SK-N-SH treated with all-trans-retinoic acid at 6 μM for 48 hours (cell line): ENCODE data around the gene DNAH2.

Source experiments
- ATAC-seq: fragments of 200-7000 bp; cut with Tn5 transposase; 3 replicates; pipeline ENCODE4 v1.9.1; 2020; ENCODE audit warnings: mild to moderate bottlenecking, moderate library complexity
- ARNTL ChIP-seq: fragments of 450-650 bp; formaldehyde crosslinking; IDR thresholded peaks from 2 replicates; pipeline ENCODE4 v1.5.0; 2020; ENCODE audit warnings: low read depth, mild to moderate bottlenecking, moderate library complexity, borderline replicate concordance
- CSDC2 ChIP-seq: fragments of 250-450 bp; sonication (Bioruptor Pico); IDR thresholded peaks from 2 replicates; pipeline ENCODE4 v1.5.0; 2020; ENCODE audit warnings: mild to moderate bottlenecking, moderate library complexity
- GLIS3 ChIP-seq: fragments of 250-450 bp; sonication (Bioruptor Pico); IDR thresholded peaks from 2 replicates; pipeline ENCODE4 v1.5.0; 2020; ENCODE audit warnings: mild to moderate bottlenecking, moderate library complexity
- OSR1 ChIP-seq: fragments of 250-450 bp; sonication (Bioruptor Pico); IDR thresholded peaks from 2 replicates; pipeline ENCODE4 v1.8.0; 2022; ENCODE audit warnings: moderate library complexity, mild to moderate bottlenecking, inconsistent platforms
- RARB ChIP-seq: fragments of 250-450 bp; sonication (Bioruptor Pico); IDR thresholded peaks from 2 replicates; pipeline ENCODE4 v1.8.0; 2021; ENCODE audit warnings: mild to moderate bottlenecking, moderate library complexity
- SNAI2 ChIP-seq: fragments of 250-450 bp; sonication (Bioruptor Pico); IDR thresholded peaks from 2 replicates; pipeline ENCODE4 v1.5.0; 2020; ENCODE audit warnings: mild to moderate bottlenecking, moderate library complexity
- TCF4 ChIP-seq: fragments of 250-450 bp; sonication (Bioruptor Pico); IDR thresholded peaks from 2 replicates; pipeline ENCODE4 v1.8.0; 2021; ENCODE audit warnings: mild to moderate bottlenecking, moderate library complexity, borderline replicate concordance
- ZC3H10 ChIP-seq: fragments of 250-450 bp; sonication (Bioruptor Pico); IDR thresholded peaks from 2 replicates; pipeline ENCODE4 v1.5.1; 2021; ENCODE audit warnings: mild to moderate bottlenecking, moderate library complexity
- ZFP3 ChIP-seq: fragments of 250-450 bp; sonication (Bioruptor Pico); IDR thresholded peaks from 2 replicates; pipeline ENCODE4 v1.5.0; 2020; ENCODE audit warnings: mild to moderate bottlenecking, moderate library complexity
- ZFP30 ChIP-seq: fragments of 450-650 bp; formaldehyde crosslinking; IDR thresholded peaks from 2 replicates; pipeline ENCODE4 v1.5.0; 2022; ENCODE audit warnings: mild to moderate bottlenecking, moderate library complexity
- ZNF565 ChIP-seq: fragments of 450-650 bp; formaldehyde crosslinking; conservative IDR thresholded peaks from 2 replicates; pipeline ENCODE4 v1.5.0; 2020; ENCODE audit warnings: low read depth, mild to moderate bottlenecking, moderate library complexity
- ZNF8 ChIP-seq: fragments of 450-650 bp; formaldehyde crosslinking; IDR thresholded peaks from 2 replicates; pipeline ENCODE4 v1.5.0; 2020; ENCODE audit warnings: mild to moderate bottlenecking, moderate library complexity
- TF ChIP-seq, protein P1 (sequence below): fragments of 250-450 bp; sonication (Bioruptor Pico); IDR thresholded peaks from 2 replicates; pipeline ENCODE4 v1.5.1; 2021; ENCODE audit warnings: mild to moderate bottlenecking, moderate library complexity
- TF ChIP-seq, protein P2 (sequence below): fragments of 250-450 bp; sonication (Bioruptor Pico); IDR thresholded peaks from 2 replicates; pipeline ENCODE4 v1.8.0; 2021; ENCODE audit warnings: low read depth, mild to moderate bottlenecking, moderate library complexity, borderline replicate concordance
- TF ChIP-seq, protein P3 (sequence below): fragments of 250-450 bp; sonication (Bioruptor Pico); IDR thresholded peaks from 2 replicates; pipeline ENCODE4 v1.5.1; 2020; ENCODE audit warnings: low read depth, mild to moderate bottlenecking, moderate library complexity
- TF ChIP-seq, protein P4 (sequence below): fragments of 250-450 bp; sonication (Bioruptor Pico); IDR thresholded peaks from 2 replicates; pipeline ENCODE4 v1.5.0; 2020; ENCODE audit warnings: mild to moderate bottlenecking, moderate library complexity
- TF ChIP-seq, protein P5 (sequence below): fragments of 250-450 bp; sonication (Bioruptor Pico); IDR thresholded peaks from 2 replicates; pipeline ENCODE4 v1.8.0; 2020; ENCODE audit warnings: mild to moderate bottlenecking, moderate library complexity, borderline replicate concordance

The DNAH2 gene

DNA sequence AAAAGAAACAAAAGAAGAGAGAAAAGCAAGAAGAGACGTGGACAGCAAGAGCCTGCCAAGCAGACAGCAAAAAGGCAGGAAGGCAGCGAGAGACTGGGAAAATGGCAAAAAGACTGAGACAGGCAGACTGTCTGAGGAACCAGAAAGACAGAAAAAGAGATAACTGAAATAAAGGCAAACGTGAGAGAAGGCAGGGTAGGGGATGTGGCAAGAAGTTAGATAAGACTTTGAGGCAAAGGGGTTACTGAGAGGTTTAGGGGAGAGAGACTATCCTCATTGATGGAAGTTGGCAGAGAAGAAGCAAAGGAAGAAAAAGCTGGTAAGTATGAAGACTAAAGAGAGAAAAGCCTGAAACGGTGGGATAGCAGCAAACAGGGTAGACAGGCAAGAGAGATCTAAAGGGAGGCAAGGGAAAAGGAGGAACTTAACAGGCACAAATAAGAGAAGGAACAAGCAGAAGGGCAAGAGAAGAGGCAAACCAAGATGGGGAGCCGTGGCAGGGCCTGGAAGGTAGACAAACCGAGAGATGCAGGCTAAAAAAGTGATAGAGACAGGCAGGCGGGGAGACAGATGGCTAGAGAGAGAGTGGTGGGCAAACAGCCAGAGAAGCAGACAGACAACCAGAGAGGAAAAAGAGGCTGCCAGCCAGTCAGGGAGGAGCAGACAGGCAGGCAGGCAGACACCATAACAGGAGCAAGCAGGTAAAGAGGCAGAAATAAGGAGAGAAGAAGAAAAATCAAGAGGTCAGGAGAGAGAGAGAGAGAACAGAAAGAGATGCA lies 163.9 kb downstream of the DNAH2 start:
- TF ChIP-seq, protein P1, sequence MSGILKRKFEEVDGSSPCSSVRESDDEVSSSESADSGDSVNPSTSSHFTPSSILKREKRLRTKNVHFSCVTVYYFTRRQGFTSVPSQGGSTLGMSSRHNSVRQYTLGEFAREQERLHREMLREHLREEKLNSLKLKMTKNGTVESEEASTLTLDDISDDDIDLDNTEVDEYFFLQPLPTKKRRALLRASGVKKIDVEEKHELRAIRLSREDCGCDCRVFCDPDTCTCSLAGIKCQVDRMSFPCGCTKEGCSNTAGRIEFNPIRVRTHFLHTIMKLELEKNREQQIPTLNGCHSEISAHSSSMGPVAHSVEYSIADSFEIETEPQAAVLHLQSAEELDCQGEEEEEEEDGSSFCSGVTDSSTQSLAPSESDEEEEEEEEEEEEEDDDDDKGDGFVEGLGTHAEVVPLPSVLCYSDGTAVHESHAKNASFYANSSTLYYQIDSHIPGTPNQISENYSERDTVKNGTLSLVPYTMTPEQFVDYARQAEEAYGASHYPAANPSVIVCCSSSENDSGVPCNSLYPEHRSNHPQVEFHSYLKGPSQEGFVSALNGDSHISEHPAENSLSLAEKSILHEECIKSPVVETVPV (CRISPR knock-in tag), result no peak
- no peak for TF ChIP-seq ZNF8
- TF ChIP-seq ZC3H10 (CRISPR knock-in tag), result no peak
- TF ChIP-seq, protein P2, sequence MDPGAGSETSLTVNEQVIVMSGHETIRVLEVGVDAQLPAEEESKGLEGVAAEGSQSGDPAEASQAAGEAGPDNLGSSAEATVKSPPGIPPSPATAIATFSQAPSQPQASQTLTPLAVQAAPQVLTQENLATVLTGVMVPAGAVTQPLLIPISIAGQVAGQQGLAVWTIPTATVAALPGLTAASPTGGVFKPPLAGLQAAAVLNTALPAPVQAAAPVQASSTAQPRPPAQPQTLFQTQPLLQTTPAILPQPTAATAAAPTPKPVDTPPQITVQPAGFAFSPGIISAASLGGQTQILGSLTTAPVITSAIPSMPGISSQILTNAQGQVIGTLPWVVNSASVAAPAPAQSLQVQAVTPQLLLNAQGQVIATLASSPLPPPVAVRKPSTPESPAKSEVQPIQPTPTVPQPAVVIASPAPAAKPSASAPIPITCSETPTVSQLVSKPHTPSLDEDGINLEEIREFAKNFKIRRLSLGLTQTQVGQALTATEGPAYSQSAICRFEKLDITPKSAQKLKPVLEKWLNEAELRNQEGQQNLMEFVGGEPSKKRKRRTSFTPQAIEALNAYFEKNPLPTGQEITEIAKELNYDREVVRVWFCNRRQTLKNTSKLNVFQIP (CRISPR knock-in tag), result no peak
- TF ChIP-seq, protein P3, sequence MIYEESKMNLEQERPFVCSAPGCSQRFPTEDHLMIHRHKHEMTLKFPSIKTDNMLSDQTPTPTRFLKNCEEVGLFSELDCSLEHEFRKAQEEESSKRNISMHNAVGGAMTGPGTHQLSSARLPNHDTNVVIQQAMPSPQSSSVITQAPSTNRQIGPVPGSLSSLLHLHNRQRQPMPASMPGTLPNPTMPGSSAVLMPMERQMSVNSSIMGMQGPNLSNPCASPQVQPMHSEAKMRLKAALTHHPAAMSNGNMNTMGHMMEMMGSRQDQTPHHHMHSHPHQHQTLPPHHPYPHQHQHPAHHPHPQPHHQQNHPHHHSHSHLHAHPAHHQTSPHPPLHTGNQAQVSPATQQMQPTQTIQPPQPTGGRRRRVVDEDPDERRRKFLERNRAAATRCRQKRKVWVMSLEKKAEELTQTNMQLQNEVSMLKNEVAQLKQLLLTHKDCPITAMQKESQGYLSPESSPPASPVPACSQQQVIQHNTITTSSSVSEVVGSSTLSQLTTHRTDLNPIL (CRISPR knock-in tag), result no peak
- TF ChIP-seq TCF4 (CRISPR knock-in tag), result no peak; the same call in 1 of the 2 replicates
- no peak; the same call in 1 of the 2 replicates for TF ChIP-seq ZFP3 (CRISPR knock-in tag)
- TF ChIP-seq, protein P4, sequence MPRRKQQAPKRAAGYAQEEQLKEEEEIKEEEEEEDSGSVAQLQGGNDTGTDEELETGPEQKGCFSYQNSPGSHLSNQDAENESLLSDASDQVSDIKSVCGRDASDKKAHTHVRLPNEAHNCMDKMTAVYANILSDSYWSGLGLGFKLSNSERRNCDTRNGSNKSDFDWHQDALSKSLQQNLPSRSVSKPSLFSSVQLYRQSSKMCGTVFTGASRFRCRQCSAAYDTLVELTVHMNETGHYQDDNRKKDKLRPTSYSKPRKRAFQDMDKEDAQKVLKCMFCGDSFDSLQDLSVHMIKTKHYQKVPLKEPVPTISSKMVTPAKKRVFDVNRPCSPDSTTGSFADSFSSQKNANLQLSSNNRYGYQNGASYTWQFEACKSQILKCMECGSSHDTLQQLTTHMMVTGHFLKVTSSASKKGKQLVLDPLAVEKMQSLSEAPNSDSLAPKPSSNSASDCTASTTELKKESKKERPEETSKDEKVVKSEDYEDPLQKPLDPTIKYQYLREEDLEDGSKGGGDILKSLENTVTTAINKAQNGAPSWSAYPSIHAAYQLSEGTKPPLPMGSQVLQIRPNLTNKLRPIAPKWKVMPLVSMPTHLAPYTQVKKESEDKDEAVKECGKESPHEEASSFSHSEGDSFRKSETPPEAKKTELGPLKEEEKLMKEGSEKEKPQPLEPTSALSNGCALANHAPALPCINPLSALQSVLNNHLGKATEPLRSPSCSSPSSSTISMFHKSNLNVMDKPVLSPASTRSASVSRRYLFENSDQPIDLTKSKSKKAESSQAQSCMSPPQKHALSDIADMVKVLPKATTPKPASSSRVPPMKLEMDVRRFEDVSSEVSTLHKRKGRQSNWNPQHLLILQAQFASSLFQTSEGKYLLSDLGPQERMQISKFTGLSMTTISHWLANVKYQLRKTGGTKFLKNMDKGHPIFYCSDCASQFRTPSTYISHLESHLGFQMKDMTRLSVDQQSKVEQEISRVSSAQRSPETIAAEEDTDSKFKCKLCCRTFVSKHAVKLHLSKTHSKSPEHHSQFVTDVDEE (CRISPR knock-in tag), result no peak
- TF ChIP-seq ARNTL (CRISPR knock-in tag), result no peak
- peak; percentile 32 for ATAC-seq

DNA sequence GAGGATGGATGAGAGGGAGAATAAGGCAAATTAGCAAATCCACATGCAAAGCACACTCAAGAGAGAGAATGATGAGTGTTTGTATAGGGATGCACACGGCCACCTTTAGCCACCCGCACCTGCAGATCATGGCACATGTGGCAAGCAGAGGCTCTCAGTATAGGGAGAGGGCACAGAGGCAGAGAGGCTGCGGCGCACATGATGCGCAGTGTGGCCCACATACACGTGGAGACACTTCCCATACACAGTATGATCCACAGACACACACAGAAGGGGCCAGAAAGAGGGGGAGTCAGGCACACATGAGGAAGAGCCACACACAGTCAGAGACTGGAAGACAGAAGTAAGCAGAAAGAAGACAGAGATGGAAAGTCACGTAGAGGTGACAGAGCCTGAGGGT lies 164.5 kb downstream of the DNAH2 start:
- TF ChIP-seq OSR1 (CRISPR knock-in tag) (no peak), TCF4 (CRISPR knock-in tag) (no peak), GLIS3 (no peak), ARNTL (CRISPR knock-in tag) (no peak), ZC3H10 (CRISPR knock-in tag) (no peak), CSDC2 (CRISPR knock-in tag) (no peak)
- TF ChIP-seq, protein P2 (CRISPR knock-in tag), result no peak
- no peak for ATAC-seq

DNA sequence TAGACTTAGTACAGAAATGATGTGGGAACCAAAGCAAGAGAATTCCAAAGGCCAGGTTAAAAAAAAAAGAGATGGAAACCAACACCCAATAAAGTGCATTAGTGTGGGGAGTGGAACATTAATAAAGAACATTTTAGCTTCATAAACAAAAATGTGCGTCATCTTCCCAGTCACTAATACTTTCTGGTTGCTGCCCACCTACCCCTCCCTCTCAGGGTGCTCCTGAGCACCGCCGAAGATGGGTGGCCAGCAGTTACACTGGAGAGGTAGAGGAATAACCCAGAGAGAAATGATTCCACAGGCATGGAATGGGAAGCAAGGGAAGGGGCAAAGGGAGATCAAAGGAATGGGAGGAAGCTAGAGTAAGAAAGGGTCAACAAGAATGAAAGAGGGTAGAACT lies 165.1 kb downstream of the DNAH2 start:
- TF ChIP-seq ARNTL (CRISPR knock-in tag) (no peak), ZFP30 (CRISPR knock-in tag) (no peak), RARB (CRISPR knock-in tag) (no peak), GLIS3 (no peak), ZNF8 (no peak), OSR1 (CRISPR knock-in tag) (no peak), ZNF565 (CRISPR knock-in tag) (no peak), SNAI2 (CRISPR knock-in tag) (no peak)
- TF ChIP-seq, protein P2 (CRISPR knock-in tag), result no peak
- TF ChIP-seq, protein P3 (CRISPR knock-in tag), result no peak
- TF ChIP-seq, protein P5, sequence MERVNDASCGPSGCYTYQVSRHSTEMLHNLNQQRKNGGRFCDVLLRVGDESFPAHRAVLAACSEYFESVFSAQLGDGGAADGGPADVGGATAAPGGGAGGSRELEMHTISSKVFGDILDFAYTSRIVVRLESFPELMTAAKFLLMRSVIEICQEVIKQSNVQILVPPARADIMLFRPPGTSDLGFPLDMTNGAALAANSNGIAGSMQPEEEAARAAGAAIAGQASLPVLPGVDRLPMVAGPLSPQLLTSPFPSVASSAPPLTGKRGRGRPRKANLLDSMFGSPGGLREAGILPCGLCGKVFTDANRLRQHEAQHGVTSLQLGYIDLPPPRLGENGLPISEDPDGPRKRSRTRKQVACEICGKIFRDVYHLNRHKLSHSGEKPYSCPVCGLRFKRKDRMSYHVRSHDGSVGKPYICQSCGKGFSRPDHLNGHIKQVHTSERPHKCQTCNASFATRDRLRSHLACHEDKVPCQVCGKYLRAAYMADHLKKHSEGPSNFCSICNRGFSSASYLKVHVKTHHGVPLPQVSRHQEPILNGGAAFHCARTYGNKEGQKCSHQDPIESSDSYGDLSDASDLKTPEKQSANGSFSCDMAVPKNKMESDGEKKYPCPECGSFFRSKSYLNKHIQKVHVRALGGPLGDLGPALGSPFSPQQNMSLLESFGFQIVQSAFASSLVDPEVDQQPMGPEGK (CRISPR knock-in tag), result no peak
- TF ChIP-seq, all 23 proteins: peak for 0

More for the DNA sequence above, 165.1 kb downstream of the DNAH2 start:
- no peak for ATAC-seq
